22Rv1 (cell line): ENCODE results near the gene BMAL1.

Experiments
- H3K27ac ChIP-seq: fragments of 450-650 bp; 2 replicates; pipeline ENCODE4 v1.5.1; 2017
- CTCF ChIP-seq: fragments of 450-650 bp; IDR thresholded peaks from 2 replicates; pipeline ENCODE4 v1.5.1; 2017; ENCODE audit warnings: mild to moderate bottlenecking
- ZFX ChIP-seq: fragments of 450-650 bp; IDR thresholded peaks from 2 replicates; pipeline ENCODE4 v1.6.1; 2017; ENCODE audit warnings: antibody characterized with exemption, borderline replicate concordance

Gene BMAL1

DNA sequence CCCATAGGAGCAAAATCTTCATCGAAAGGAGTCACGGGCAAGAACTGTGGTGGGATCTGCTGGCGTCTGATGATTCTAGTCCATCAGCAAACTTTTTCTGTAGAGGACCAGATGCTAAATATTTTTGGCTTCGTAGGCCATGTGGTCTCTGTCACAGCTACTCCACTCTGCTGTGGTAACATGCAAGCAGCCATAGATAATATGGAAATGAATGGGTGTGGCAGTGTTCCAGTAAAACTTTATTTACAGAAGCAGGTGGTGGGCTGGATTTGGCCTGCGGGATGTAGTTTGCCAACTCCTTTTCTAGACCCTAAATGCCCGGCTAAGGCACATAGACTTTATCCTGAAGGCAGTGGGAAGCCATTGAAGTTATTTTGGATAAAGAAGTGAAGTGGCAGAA, 32.9 kb downstream of the BMAL1 start:
- TF ChIP-seq CTCF (no peak), ZFX (no peak)
- no peak overlapping the region for H3K27ac ChIP-seq

DNA sequence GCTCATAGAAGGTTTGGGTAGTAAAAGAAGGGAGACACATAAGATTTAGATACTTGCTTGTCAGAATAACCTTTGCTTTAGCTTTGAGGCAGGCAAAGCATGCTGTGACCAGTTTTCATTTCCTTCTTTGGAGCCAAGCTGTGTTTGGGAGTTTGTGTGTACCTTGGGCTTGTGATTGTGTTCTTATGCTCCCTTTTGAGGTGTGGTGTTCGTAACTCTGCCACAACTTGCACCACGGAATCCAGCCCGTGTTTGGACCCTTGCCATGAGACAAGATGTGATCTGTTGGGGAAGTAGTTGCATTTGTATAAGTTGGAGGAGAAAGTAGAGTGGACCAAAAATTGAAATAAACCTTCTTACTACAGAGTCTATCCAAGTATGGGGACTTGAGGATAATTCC, 34.0 kb downstream of the BMAL1 start:
- TF ChIP-seq ZFX = no peak
- no peak overlapping the region for H3K27ac ChIP-seq

- TF ChIP-seq CTCF (no peak), ZFX (no peak)
- no peak overlapping the region for H3K27ac ChIP-seq
Observed at GRCh38 chr11:13313005-13313819, 35.6 kb downstream of the BMAL1 start.

DNA sequence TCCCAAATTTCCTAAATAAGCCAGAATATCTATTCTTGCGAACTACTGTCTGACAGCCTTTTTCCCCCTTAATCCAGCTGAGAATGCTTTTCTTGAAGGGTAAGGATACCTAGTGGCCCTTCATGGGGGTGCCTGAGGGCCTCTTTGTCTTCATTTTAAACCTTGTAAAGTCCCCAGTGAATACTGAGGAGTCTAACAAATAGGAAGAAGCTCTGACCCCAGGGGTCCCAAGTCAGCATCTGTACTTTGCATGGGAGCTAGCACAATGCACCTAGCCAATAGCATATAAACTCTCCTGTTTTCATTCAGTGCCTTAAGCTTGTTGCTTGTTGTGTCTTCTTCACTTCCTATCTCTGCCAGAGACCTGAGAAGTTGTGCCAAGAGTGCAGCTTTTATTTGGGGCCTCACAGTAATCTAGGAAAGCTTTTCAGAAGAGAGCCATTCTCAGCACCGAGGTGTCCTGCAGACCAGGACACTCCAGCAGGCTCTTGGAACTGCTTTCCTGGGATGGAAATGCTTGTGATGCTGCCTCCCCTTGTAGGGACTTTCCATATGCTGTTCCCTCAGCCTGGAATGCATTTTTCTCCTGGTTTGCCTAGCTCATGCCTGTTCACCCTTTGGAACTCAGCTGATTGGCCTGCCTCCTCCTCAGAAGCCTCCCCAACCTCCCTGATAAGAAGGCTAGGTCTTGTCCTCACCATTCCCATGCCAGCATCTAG, 37.2 kb downstream of the BMAL1 start:
- TF ChIP-seq CTCF (no peak), ZFX (no peak)
- no peak overlapping the region for H3K27ac ChIP-seq

DNA sequence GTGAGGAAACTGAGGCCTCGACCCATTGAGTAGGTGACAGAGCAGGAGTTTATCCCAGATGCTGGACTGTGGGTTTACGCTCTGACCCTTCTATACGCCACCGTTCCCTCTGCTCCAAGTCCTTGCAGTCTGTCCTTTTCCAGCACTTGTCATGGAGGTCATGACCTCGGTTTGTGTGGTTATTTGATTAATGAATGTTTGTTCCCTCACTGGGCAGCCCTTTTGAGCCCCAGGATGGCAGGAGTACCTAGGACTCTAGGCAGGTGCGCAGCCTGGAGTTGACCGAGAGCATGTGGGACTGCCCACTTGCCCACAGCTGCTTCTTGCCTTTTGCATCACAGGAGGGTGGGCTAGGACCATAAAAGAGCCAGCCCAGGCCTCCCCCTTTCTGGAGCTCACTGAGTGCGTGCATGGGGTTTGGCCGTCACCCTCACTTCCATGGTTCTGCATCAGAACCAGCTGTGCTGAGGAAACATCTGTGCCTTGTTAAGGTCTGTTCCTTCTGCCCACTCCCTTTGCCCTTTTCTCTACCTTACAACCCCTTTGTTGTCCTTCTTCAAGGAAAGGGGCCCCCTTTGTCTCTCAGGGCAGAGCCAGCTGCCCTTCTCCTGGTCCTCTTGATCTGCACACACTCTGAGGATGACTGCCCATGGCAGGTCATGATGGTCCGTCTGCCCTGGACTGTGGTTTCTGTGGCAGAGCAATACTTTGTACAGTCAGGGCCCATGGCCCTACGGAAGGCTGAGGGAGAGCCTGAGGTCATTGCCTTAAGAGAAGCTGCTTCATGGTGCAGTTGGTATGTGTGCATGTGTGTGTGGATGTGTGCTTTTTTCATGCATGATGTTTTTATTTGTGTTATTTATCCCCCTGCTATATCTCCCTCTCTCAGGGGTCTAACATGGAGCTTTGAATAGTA, 38.2 kb downstream of the BMAL1 start:
- no peak for TF ChIP-seq ZFX
- no peak for TF ChIP-seq CTCF
- no peak overlapping the region for H3K27ac ChIP-seq

- H3K27ac ChIP-seq = no peak overlapping the region
- TF ChIP-seq ZFX (no peak), CTCF (no peak)
Observed at GRCh38 chr11:13316528-13316961, 39.0 kb downstream of the BMAL1 start.

DNA sequence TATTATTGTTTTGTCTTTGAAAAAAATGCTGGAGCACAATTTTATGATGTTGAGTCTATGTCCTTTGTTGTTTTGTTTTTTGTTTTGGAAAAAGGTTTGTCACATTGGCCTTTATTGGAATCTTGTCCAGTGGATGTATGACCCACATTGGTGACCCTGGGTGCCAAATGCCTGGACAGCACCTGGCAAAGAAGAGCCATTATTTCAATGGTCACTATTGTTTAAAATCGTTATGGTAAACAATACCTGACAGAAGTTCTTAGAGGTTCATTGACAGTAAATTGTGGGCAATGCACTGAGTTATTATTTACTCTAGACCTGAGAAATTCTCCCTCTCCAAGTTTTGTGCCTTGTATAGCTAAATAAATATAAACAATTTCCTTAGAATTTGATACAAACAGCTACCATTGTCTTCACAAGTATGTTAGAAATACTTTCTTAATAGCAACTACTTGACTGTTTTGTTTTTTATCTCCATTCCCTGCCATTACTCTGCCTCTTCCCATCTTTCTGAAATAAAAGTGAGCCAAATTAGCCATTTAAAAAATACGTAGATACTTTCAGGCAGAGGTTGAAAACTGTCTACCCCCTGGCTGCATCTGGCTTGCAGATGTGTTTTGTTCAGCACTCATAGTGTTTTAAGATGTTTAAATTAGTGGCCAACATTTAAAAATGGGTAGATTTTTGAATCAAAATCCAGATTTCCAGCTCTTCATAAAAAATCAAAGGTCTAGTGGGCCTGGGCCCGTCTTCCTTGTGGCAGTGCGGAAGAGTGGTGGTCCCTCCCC, 39.9 kb downstream of the BMAL1 start:
- TF ChIP-seq ZFX = no peak
- no peak for TF ChIP-seq CTCF

More for the DNA sequence above, 39.9 kb downstream of the BMAL1 start:
- H3K27ac ChIP-seq = no peak overlapping the region
